GM10266 (cell line): ENCODE results near the gene MOB1A.

Experiments used
- DNase-seq: peaks from one replicate; pipeline ENCODE4 v3.0.0; 2012; ENCODE audit errors: extremely low spot score
- CTCF ChIP-seq: IDR thresholded peaks from 2 replicates; pipeline ENCODE4 v1.5.1; 2012; ENCODE audit warnings: mild to moderate bottlenecking, low read depth; ENCODE audit not compliant: control insufficient read depth, insufficient read depth; ENCODE audit errors: missing control alignments

MOB1A gene

GRCh38 chr2:74149247-74149525 lies 29.5 kb downstream of the MOB1A start:
- no peak for TF ChIP-seq CTCF
- no peak for DNase-seq

- TF ChIP-seq CTCF: no peak
- no peak for DNase-seq
These were observed 30.0 kb downstream of the MOB1A start for GRCh38 chr2:74148457-74149246.

- peak; percentile 74 for TF ChIP-seq CTCF
- peak; percentile 96 for DNase-seq
These were observed 30.8 kb downstream of the MOB1A start, which contains the start of gene BOLA3 for GRCh38 chr2:74147727-74148456. TSS of gene BOLA3 (minus strand) at chr2:74147912. CDS start at chr2:74147874, 38 bp downstream.

GRCh38 chr2:74146929-74147726 lies 31.6 kb downstream of the MOB1A start:
- no peak for TF ChIP-seq CTCF
- DNase-seq: no peak

- no peak for TF ChIP-seq CTCF
These were observed 36.3 kb downstream of the MOB1A start for GRCh38 chr2:74142340-74142739.

GRCh38 chr2:74138600-74139323 lies 39.9 kb downstream of the MOB1A start:
- TF ChIP-seq CTCF: no peak
- DNase-seq: no peak

More at GRCh38 chr2:74142340-74142739, 36.3 kb downstream of the MOB1A start:
- no peak for DNase-seq
